IPS-18c (cell line): ENCODE data around the gene ZNF441.
"Not testable (repeated sequence)": the region's sequence is repeated elsewhere in the genome, so short reads cannot be mapped to it uniquely, and the experiment has no call there.

Experiments
- H3K4me3 ChIP-seq: 2 replicates; pipeline ENCODE4 v1.7.0; 2013; ENCODE audit warnings: low read depth, mild to moderate bottlenecking, low read length, moderate library complexity; ENCODE audit not compliant: insufficient read depth
- H3K9me3 ChIP-seq: one replicate; pipeline ENCODE4 v1.6.1; 2013; ENCODE audit warnings: mild to moderate bottlenecking, low read length, moderate library complexity; ENCODE audit not compliant: control insufficient read depth, insufficient read depth

Gene ZNF441

GRCh38 chr19:11767633-11768133 lies 883 bp downstream of the ZNF441 start:
- Histone ChIP-seq H3K9me3 (peaks cover 6% of the 10 kb centered on the region), H3K4me3 (peak overlapping the region; percentile 82)

GRCh38 chr19:11769995-11770394 lies 3.2 kb downstream of the ZNF441 start:
- peaks cover 6% of the 10 kb centered on the region for H3K9me3 ChIP-seq
- no peak overlapping the region for H3K4me3 ChIP-seq

GRCh38 chr19:11771520-11771919 lies 4.7 kb downstream of the ZNF441 start:
- H3K4me3 ChIP-seq = not testable (repeated sequence)
- peaks cover 11% of the 10 kb centered on the region for H3K9me3 ChIP-seq

GRCh38 chr19:11776669-11777068 lies 9.9 kb downstream of the ZNF441 start:
- H3K4me3 ChIP-seq = not testable (repeated sequence)
- H3K9me3 ChIP-seq = peaks cover 27% of the 10 kb centered on the region

- no peak overlapping the region for H3K4me3 ChIP-seq
- peaks cover 20% of the 10 kb centered on the region for H3K9me3 ChIP-seq
These were observed 13.7 kb downstream of the ZNF441 start for GRCh38 chr19:11780431-11781020.

GRCh38 chr19:11781295-11782057 lies 14.7 kb downstream of the ZNF441 start:
- Histone ChIP-seq H3K4me3 (no peak overlapping the region), H3K9me3 (peaks cover 18% of the 10 kb centered on the region)

GRCh38 chr19:11783767-11784166 lies 17.0 kb downstream of the ZNF441 start:
- no peak overlapping the region for H3K4me3 ChIP-seq
- peaks cover 18% of the 10 kb centered on the region for H3K9me3 ChIP-seq

- peaks cover 14% of the 10 kb centered on the region for H3K9me3 ChIP-seq
- H3K4me3 ChIP-seq = no peak overlapping the region
These were observed 17.6 kb downstream of the ZNF441 start for GRCh38 chr19:11784356-11784755.

- Histone ChIP-seq H3K9me3 (no peaks in the 10 kb centered on the region), H3K4me3 (no peak overlapping the region)
These were observed 20.7 kb downstream of the ZNF441 start for GRCh38 chr19:11787536-11787935.

GRCh38 chr19:11792942-11793341 lies 26.1 kb downstream of the ZNF441 start:
- Histone ChIP-seq H3K9me3 (peaks cover 2% of the 10 kb centered on the region), H3K4me3 (no peak overlapping the region)

GRCh38 chr19:11797491-11797890 lies 30.7 kb downstream of the ZNF441 start:
- H3K4me3 ChIP-seq = peak overlapping the region; percentile 17; the same call in 1 of the 2 replicates
- peaks cover 2% of the 10 kb centered on the region for H3K9me3 ChIP-seq

GRCh38 chr19:11798391-11799330 lies 31.9 kb downstream of the ZNF441 start, which contains the start of gene ZNF491:
Gene ZNF491 (plus strand): TSS chr19:11798523. CDS start chr19:11805954, 7,431 bp downstream.
- Histone ChIP-seq H3K4me3 (peak within 1 kb of the TSS; percentile 77), H3K9me3 (peaks cover 2% of the 10 kb centered on the region)

- Histone ChIP-seq H3K9me3 (peaks cover 8% of the 10 kb centered on the region), H3K4me3 (no peak overlapping the region)
These were observed 39.7 kb downstream of the ZNF441 start for GRCh38 chr19:11806354-11807098.

GRCh38 chr19:11807099-11807380 lies 40.2 kb downstream of the ZNF441 start:
- peaks cover 8% of the 10 kb centered on the region for H3K9me3 ChIP-seq
- no peak overlapping the region for H3K4me3 ChIP-seq

GRCh38 chr19:11813703-11814028 lies 46.9 kb downstream of the ZNF441 start:
- Histone ChIP-seq H3K9me3 (peaks cover 4% of the 10 kb centered on the region), H3K4me3 (peak overlapping the region; percentile 98)

- peaks cover 4% of the 10 kb centered on the region for H3K9me3 ChIP-seq
- H3K4me3 ChIP-seq = peak within 1 kb of the TSS; percentile 98
These were observed 47.4 kb downstream of the ZNF441 start, which contains the start of gene ZNF440 for GRCh38 chr19:11814029-11814699. Gene ZNF440 (plus strand): TSS chr19:11814273. CDS start chr19:11814448, 175 bp downstream.
